K562 (cell line): ENCODE data around the gene HOXD13. TPM values are rescaled to one million over a fixed set of nuclear protein-coding genes. Genes with fewer than 3 reads are reported as not detected.

ENCODE experiments used
- ATAC-seq: fragments of 200-7000 bp; cut with Tn5 transposase; 3 replicates; pipeline ENCODE4 v1.9.1; 2020; ENCODE audit warnings: moderate library complexity
- BruUV-seq: library from RNA; stranded (reverse); fragments of 400-500 nt; replicated peaks from 2 replicates; lab custom pipeline; 2021; lab: Mats Ljungman, UMichigan
- CTCF ChIA-PET: fragments of 300-600 bp; formaldehyde crosslinking; extraction: SDS; loops from one replicate; lab custom pipeline; 2021; ENCODE audit warnings: low intra/inter-chr PET ratio; lab: Yijun Ruan, JAX
- POLR2A ChIA-PET: fragments of 300-600, 350-650 bp; sonication (Branson Sonifier 250); formaldehyde crosslinking; extraction: SDS; loops from one replicate; lab custom pipeline; 2021; ENCODE audit warnings: antibody characterized with exemption, inconsistent platforms; lab: Yijun Ruan, JAX
- DNase-seq, 4 experiments: peaks; one replicate each; pipeline versions ENCODE4 v3.0.0 to v3.0.0-alpha.2; 2011 to 2018; ENCODE audit warnings: low spot score in 3 of 4, mixed read lengths in 3 of 4; ENCODE audit errors: extremely low read depth in 1 of 4
- FAIRE-seq: peaks from 2 replicates; lab custom pipeline; 2011; peaks lifted over from hg19 to GRCh38; lab: Jason Lieb, UNC
- H2AFZ ChIP-seq: 2 replicates; pipeline ENCODE4 v1.6.0; 2011; ENCODE audit warnings: low read depth, low read length, control low read depth, inconsistent platforms
- H3K27ac ChIP-seq: fragments of 200-600 bp; 3 replicates; pipeline ENCODE4 v1.8.0; 2011; ENCODE audit warnings: low read depth, mild to moderate bottlenecking, control low read depth, inconsistent platforms, low read length, moderate library complexity, mixed read lengths; ENCODE audit errors: extremely low read depth
- H3K27me3 ChIP-seq, 2 experiments: fragments of 300-600 bp in 1 of 2; 2 replicates in 1 of 2; 3 replicates in 1 of 2; pipeline versions ENCODE4 v1.6.0 to v1.8.0; 2011; ENCODE audit warnings: inconsistent platforms in 2 of 2, low read length in 2 of 2, mild to moderate bottlenecking in 1 of 2, mixed read lengths in 1 of 2, moderate library complexity in 1 of 2; ENCODE audit not compliant: control insufficient read depth in 2 of 2, insufficient read depth in 2 of 2
- H3K36me3 ChIP-seq: fragments of 300-600 bp; 3 replicates; pipeline ENCODE4 v1.8.0; 2011; ENCODE audit warnings: mild to moderate bottlenecking, low read length, inconsistent platforms; ENCODE audit not compliant: control insufficient read depth, insufficient read depth
- H3K4me1 ChIP-seq, 2 experiments: fragments of 200-600 bp in 1 of 2; replicated peaks in 1 of 2; 2 replicates in 1 of 2; 3 replicates in 1 of 2; pipeline versions ENCODE4 v1.5.1 to v1.8.0; 2011; ENCODE audit warnings: inconsistent platforms in 2 of 2, low read length in 2 of 2, mild to moderate bottlenecking in 1 of 2, mixed read lengths in 1 of 2, moderate library complexity in 1 of 2; ENCODE audit not compliant: control insufficient read depth in 2 of 2, insufficient read depth in 2 of 2
- H3K4me2 ChIP-seq: 2 replicates; pipeline ENCODE4 v1.6.1; 2011; ENCODE audit warnings: low read length, control low read depth, inconsistent platforms, mixed read lengths; ENCODE audit not compliant: insufficient read depth
- H3K4me3 ChIP-seq: fragments of 200-600 bp; sonication (generic), shearing (Covaris generic); 2 replicates; pipeline ENCODE4 v1.5.1; 2016; ENCODE audit warnings: control low read depth, inconsistent platforms
- H3K79me2 ChIP-seq: fragments of 200-600 bp; 3 replicates; pipeline ENCODE4 v1.8.0; 2011; ENCODE audit warnings: low read length, inconsistent platforms; ENCODE audit not compliant: control insufficient read depth, insufficient read depth
- H3K9ac ChIP-seq, 2 experiments: 2 replicates each; pipeline versions ENCODE4 v1.6.0 to v1.6.1; 2011; ENCODE audit warnings: low read depth in 2 of 2, low read length in 2 of 2, control low read depth in 1 of 2, inconsistent platforms in 1 of 2, mild to moderate bottlenecking in 1 of 2, mixed read lengths in 1 of 2; ENCODE audit not compliant: insufficient read depth in 1 of 2
- H3K9me1 ChIP-seq: one replicate; pipeline ENCODE4 v1.6.0; 2011; ENCODE audit warnings: inconsistent platforms, mild to moderate bottlenecking, low read length, moderate library complexity; ENCODE audit not compliant: control insufficient read depth, insufficient read depth
- H3K9me3 ChIP-seq: replicated peaks from 2 replicates; pipeline ENCODE4 v1.5.1; 2011; ENCODE audit warnings: low read depth, low read length, inconsistent platforms; ENCODE audit not compliant: control insufficient read depth, insufficient read depth
- H4K20me1 ChIP-seq: replicated peaks from 2 replicates; pipeline ENCODE4 v1.6.1; 2011; ENCODE audit warnings: low read length, inconsistent platforms, mixed read lengths; ENCODE audit not compliant: control insufficient read depth, insufficient read depth
- CBX2 ChIP-seq: fragments of 200-600 bp; sonication (generic); IDR thresholded peaks from one replicate; pipeline ENCODE4 v1.6.1; 2012; ENCODE audit warnings: mild to moderate bottlenecking, low read length, inconsistent platforms; ENCODE audit not compliant: insufficient read depth, poor library complexity, severe bottlenecking
- ERF ChIP-seq: fragments of 450-650 bp; formaldehyde crosslinking; IDR thresholded peaks from 2 replicates; pipeline ENCODE4 v1.4.0; 2020; ENCODE audit warnings: mild to moderate bottlenecking, mixed read lengths
- HNRNPUL1 ChIP-seq: fragments of 200-400 bp; formaldehyde crosslinking; IDR thresholded peaks from 2 replicates; pipeline ENCODE4 v1.6.1; 2017; ENCODE audit warnings: low read length
- JUNB ChIP-seq: fragments of 450-650 bp; formaldehyde crosslinking; conservative IDR thresholded peaks from 2 replicates; pipeline ENCODE4 v1.4.0; 2020; ENCODE audit warnings: mild to moderate bottlenecking
- MAFK ChIP-seq: IDR thresholded peaks from 2 replicates; pipeline ENCODE4 v1.6.1; 2011; ENCODE audit warnings: low read length, improper control_type of control experiment
- RNF2 ChIP-seq: sonication (generic); IDR thresholded peaks from 2 replicates; pipeline ENCODE4 v1.6.1; 2016
- SIX5 ChIP-seq, 2 experiments: IDR thresholded peaks; 2 replicates each; pipeline ENCODE4 v1.6.1; 2011; ENCODE audit warnings: low read length in 2 of 2, borderline replicate concordance in 1 of 2, low read depth in 1 of 2, mild to moderate bottlenecking in 1 of 2, moderate library complexity in 1 of 2; ENCODE audit not compliant: insufficient read depth in 1 of 2
- ZNF274 ChIP-seq: IDR thresholded peaks from 2 replicates; pipeline ENCODE4 v1.6.1; 2011; ENCODE audit warnings: low read depth, mild to moderate bottlenecking, low read length, moderate library complexity, borderline replicate concordance
- ZNF586 ChIP-seq: fragments of 450-650 bp; formaldehyde crosslinking; conservative IDR thresholded peaks from 2 replicates; pipeline ENCODE4 v1.4.0; 2020; ENCODE audit warnings: mild to moderate bottlenecking, moderate library complexity
- WGBS: fragments of 100-300 bp; shearing (Covaris generic); methylation state at CpG from one replicate; pipeline ENCODE4 v1.1.6; 2016; ENCODE audit warnings: low coverage, mixed read lengths; ENCODE audit not compliant: insufficient coverage; ENCODE audit errors: missing lambda C conversion rate; 5-methylcytosine and 5-hydroxymethylcytosine counted together
- in situ Hi-C: fragments of 300-500 bp; cut with MboI; formaldehyde crosslinking; loops from 4 replicates; pipeline ENCODE4 v1.15.0; 2018; ENCODE audit warnings: inconsistent platforms, mixed read lengths
- intact Hi-C: fragments of 100-400 bp; cut with micrococcal nuclease; formaldehyde crosslinking; loops from 2 replicates; pipeline ENCODE4 v1.14.2; 2022
- polyA plus RNA-seq, 8 experiments: library from polyadenylated mRNA; depleted of rRNA in 4 of 8; stranded (reverse) in 5 of 8; unstranded in 3 of 8; fragments of >200 nt; fragmentation: Nextera tagmentation in 2 of 8; fragmentation: Illumina TruSeq in 1 of 8; extraction: Ambion mirVana in 2 of 8; extraction: Trizol in 1 of 8; gene quantifications; 2 replicates each; pipeline versions ENCODE4 v1.2.1 to v1.2.3, GENCODE V29; 2011 to 2014; ENCODE audit warnings: inconsistent platforms in 1 of 8, missing spikeins in 1 of 8
- total RNA-seq, 7 experiments: library from RNA; depleted of rRNA in 6 of 7; stranded (reverse); fragments of >200 nt in 6 of 7; fragmentation: Illumina TruSeq in 2 of 7; extraction: Trizol in 2 of 7; gene quantifications; 2 replicates each; pipeline versions ENCODE4 v1.2.1 to v1.2.3, GENCODE V29; 2011 to 2021; ENCODE audit warnings: low replicate concordance in 1 of 7
- TF ChIP-seq, protein P1 (sequence below): sonication (generic); formaldehyde crosslinking; IDR thresholded peaks from 2 replicates; pipeline ENCODE4 v1.8.1; 2023; ENCODE audit warnings: mild to moderate bottlenecking, missing genetic modification reagents

The HOXD13 gene
- total and polyA plus RNA-seq, 9 of the 15 experiments (the other 6 are each of a cell fraction or from before 2014, with no cell fraction given) = 0.03 to 0.04 TPM; not detected in 7

DNA sequence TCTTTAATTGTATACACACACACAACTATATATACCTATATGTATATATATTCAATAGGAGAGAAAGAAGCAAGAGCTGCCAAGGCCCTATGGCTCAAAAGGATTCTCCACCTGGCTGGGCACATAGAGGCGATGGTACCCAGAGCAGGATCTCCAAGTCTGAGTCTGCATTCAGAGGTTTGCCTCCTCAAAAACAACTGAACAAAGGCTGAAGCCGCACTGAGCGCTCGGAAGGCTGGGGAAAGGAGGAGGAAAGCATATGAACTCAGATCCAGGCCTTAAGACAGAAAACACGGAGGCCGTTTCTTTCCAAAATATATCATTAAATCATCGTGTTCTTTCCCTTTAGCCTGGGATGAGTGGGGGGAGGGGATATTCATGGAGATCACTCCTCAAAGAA is 10.7 kb downstream of the HOXD13 start:
- H3K27me3 ChIP-seq = peaks cover 58 to 74% of the 10 kb centered on the region in 2 experiments
- no peaks in the 10 kb centered on the region for H3K9me3 ChIP-seq
- CTCF ChIA-PET = no interaction called here
- POLR2A ChIA-PET = interaction anchor here (0.7 kb wide), 2 partner anchors 11 to 414 kb away, joined by 3 to 5 read pairs; no protein-coding TSS in a partner anchor
- intact Hi-C loops = no loop called here
- no peak overlapping the region for H3K4me2 ChIP-seq
- 4% methylated on average over 7 of the region's 7 CpGs for WGBS
- peaks cover 0 to 21% of the 10 kb centered on the region in 2 experiments; a peak in 1 of 5 replicates for H3K4me1 ChIP-seq
- peaks cover 16% of the 10 kb centered on the region; the same call in 1 of the 2 replicates for H4K20me1 ChIP-seq
- no peak overlapping the region for H2AFZ ChIP-seq
- no TSS peak for BruUV-seq
- H3K4me3 ChIP-seq = no peak overlapping the region
- no peaks in the 10 kb centered on the region for H3K79me2 ChIP-seq
- ATAC-seq (no peak), FAIRE-seq (no peak), DNase-seq (no peak)
- TF ChIP-seq JUNB = no peak
- H3K9ac ChIP-seq = no peak overlapping the region
- no peak overlapping the region for H3K27ac ChIP-seq
- no peaks in the 10 kb centered on the region for H3K36me3 ChIP-seq
- in situ Hi-C loops = no loop called here
- H3K9me1 ChIP-seq = no peaks in the 10 kb centered on the region

DNA sequence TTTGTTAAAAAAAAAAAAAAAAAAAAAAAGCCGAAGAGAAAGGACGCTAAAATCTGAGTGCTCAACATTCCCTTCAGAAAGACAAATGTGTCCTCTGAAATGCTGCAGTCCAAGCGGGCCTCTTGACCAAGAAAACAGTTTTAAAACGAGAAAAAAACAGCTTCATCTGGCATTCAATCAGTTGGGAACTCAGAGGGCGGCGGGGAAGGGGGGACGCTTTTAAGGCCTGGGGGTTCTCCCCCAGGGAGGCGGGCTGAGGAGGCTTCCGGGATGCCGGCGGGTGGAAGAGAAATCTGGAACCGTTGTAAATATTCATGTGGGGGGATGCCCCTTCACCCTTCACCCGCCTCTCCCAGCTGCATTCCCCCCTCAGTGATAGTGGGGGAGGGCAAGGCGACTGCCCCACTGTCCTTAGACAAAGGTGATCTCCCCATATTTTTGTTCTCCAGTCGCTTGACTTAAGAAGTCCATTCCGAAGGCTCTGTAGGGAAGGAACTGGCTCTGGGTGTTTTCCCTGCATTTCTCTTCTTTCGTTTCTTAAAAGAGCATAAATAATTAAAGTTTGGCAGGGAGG is 11.3 kb downstream of the HOXD13 start:
- Histone ChIP-seq H2AFZ (no peak overlapping the region), H3K9me3 (no peaks in the 10 kb centered on the region), H3K4me3 (no peak overlapping the region), H3K9ac (no peak overlapping the region), H4K20me1 (peaks cover 11% of the 10 kb centered on the region; the same call in 1 of the 2 replicates), H3K36me3 (no peaks in the 10 kb centered on the region), H3K27ac (no peak overlapping the region), H3K9me1 (no peaks in the 10 kb centered on the region), H3K27me3 (peaks cover 52 to 68% of the 10 kb centered on the region in 2 experiments), H3K4me2 (no peak overlapping the region), H3K4me1 (peaks cover 0 to 18% of the 10 kb centered on the region in 2 experiments; a peak in 1 of 5 replicates), H3K79me2 (no peaks in the 10 kb centered on the region)
- CTCF ChIA-PET = no interaction called here
- in situ Hi-C loops (no loop called here), intact Hi-C loops (no loop called here)
- POLR2A ChIA-PET = interaction anchor here (0.7 kb wide), 1 partner anchor 415 kb away, joined by 5 read pairs; no protein-coding TSS in a partner anchor
- no TSS peak for BruUV-seq
- DNase-seq = no peak
- ATAC-seq = no peak
- no peak for FAIRE-seq
- WGBS = 4% methylated on average over 16 of the region's 17 CpGs
- TF ChIP-seq, protein P1, sequence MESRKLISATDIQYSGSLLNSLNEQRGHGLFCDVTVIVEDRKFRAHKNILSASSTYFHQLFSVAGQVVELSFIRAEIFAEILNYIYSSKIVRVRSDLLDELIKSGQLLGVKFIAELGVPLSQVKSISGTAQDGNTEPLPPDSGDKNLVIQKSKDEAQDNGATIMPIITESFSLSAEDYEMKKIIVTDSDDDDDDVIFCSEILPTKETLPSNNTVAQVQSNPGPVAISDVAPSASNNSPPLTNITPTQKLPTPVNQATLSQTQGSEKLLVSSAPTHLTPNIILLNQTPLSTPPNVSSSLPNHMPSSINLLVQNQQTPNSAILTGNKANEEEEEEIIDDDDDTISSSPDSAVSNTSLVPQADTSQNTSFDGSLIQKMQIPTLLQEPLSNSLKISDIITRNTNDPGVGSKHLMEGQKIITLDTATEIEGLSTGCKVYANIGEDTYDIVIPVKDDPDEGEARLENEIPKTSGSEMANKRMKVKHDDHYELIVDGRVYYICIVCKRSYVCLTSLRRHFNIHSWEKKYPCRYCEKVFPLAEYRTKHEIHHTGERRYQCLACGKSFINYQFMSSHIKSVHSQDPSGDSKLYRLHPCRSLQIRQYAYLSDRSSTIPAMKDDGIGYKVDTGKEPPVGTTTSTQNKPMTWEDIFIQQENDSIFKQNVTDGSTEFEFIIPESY (CRISPR knock-in tag) = no peak
- TF ChIP-seq ZNF586 (CRISPR knock-in tag) (no peak), MAFK (no peak), SIX5 (IDR thresholded peaks at IDR 0.05; ENCODE audit: borderline replicate concordance in 1 of 2, insufficient read depth in 1 of 2, low read depth in 1 of 2, low read length in 2 of 2) (no peak), RNF2 (0 out of 2 replicates have a peak, but pooled peaks have one; percentile 3), CBX2 (peak; percentile 49), ERF (CRISPR knock-in tag) (no peak), HNRNPUL1 (no peak), ZNF274 (no peak)
